Fibroblast of skin of right quadriceps (primary cell): Measurements from ENCODE around the gene IDH3A.
A peak's percentile ranks its signal among the peaks of the same experiment; 100 is the strongest.
"Not testable (repeated sequence)": the region's sequence is repeated elsewhere in the genome, so short reads cannot be mapped to it uniquely, and the experiment has no call there.

Source experiments
- DNase-seq: peaks from one replicate; pipeline ENCODE4 v3.0.0-alpha.2; 2013

Gene IDH3A

DNA sequence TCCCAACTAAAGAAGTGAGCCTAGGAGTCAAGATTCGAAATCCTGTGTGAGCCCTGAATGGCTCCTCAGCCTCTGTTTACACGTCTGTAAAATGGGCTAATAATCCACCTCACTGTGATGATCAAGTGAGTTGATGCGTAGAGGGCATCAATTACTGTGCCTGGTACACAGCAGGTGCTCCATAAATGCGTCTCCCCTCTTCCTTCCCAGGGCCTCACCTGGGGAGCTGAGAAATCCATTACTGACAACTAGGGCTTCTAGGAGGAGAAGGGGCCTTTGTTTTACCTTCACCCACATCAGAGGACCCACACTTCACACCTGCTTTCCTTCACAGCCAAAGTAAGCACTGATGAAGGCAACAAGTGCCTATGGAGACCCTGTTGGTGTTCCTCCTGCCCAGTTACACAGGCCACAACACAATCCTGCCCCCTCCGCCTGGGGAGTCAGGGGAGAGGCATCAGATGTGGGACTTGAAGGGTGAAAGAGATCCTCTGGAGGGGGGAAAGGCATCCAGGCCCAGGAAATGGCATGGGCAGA, 19.3 kb upstream of the IDH3A start:
- no peak for DNase-seq

DNA sequence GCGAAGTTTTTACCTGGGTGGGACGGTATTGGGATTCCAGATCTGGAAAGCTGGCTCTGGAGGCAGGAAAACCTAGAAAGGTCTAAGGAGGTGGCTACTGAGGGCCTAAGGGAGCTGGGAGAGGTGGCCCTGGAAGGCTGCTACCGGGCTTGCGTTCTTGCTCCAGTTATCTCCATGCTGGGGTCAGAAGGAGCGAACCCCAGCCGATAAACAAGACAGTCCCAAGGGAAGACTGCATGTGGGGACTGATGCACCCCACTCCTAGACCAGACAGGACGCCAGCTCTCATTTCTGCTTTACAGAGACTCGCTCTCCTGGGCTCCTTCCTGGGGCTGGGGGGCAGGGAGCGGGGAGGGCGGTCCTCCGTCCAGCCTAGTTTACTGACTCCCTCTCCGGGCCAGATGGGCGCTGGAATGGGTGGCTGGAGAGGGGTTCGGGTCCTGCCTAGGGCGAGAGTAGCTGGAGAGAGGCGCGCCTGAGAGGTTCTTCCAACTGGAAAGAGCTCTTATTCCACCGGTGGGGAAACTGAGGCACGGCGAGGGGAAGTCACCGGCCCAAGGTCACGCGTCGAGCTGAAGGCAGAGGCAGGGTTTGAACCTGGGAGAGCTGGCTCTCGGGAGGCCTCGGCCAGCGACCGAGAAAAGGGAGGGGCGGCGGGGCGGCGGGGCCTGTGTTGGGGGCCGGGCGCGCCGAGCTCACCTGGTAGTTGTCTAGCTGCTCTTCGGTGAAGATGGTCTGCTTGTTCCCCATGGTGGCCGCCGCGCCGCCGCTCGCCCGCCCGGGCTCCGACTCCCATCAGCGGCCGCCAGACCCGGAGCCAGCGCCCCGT, 18.5 kb upstream of the IDH3A start:
- DNase-seq: no peak

DNA sequence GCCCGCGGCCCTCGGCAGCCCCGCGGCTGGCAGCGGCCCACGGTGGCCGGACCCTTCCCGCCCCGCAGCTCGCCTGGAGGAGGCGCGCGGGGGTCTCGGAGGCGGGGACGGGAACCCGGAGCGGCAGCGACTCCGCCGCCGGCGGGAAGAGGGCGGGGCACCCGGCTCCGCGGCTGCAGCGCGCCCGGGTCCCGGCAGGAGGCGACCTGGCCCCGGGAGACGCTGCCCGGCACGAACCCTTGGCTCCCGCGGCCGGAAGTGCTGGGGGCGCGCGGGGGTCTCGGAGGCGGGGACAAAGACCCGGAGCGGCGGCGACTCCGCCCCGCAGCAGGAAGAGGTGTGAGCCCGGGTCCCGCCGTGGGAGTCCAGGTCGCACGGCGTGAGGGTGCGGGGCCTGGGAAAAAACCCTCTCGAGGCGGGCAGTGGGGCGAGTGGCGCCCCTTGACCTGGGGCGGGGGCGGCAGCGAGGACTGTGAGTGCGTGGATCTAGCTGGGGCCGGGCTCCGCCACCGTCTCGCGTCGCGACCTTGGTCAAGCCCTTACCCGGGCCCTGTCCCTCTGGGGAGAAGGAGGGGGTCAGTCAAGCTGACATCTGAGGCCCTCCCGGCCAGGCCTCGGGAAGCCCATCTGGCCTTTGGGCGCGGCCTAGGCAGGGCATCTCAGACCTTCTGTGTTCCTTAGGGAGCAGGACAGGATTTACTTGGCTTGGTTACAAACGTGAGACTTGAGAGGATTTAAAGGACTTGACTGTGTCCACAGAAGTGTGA, 17.7 kb upstream of the IDH3A start, which contains the start of gene CIB2:
TSS of gene CIB2 (minus strand) at position 151 of the 767 bp plus-strand sequence. CDS start 230 bp downstream, outside the sequence.
- peak; percentile 69 for DNase-seq

DNA sequence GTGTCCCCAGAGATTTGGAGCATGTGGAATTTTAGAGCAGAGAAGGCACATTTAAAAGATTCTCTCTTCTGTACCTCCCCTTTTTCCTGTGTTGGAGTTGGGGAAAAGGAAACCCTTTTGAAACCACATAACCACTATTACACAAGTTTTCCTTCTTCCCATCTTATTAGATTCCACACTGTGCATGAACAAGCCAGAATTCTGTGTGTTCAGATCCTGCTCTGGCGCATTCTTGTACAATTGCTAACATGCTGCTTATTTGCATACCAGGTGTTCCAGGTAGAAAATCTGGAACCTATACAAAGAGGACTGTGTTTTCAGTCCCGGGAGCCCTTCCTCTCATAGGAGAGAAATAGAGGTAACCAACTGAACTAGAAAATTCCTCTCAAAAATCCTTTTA, 15.4 kb upstream of the IDH3A start:
- no peak for DNase-seq

DNA sequence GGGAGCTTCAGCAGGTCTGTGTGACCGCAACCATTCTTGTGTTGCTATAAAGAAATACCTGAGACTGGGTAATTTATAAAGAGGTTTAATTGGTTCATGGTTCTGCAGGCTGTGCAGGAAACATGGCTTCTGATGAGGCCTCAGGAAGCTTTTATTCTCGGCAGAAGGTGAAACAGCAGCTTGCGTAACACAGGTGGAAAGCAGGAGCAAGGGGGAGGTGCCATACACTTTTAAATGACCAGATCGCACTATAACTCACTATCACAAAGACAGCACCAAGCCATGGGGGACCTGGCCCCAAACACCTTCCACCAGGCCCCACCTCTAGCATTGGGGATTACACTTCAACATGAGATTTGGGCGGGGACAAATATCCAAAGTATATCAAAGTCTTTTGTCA, 9.6 kb upstream of the IDH3A start:
- no peak for DNase-seq

DNA sequence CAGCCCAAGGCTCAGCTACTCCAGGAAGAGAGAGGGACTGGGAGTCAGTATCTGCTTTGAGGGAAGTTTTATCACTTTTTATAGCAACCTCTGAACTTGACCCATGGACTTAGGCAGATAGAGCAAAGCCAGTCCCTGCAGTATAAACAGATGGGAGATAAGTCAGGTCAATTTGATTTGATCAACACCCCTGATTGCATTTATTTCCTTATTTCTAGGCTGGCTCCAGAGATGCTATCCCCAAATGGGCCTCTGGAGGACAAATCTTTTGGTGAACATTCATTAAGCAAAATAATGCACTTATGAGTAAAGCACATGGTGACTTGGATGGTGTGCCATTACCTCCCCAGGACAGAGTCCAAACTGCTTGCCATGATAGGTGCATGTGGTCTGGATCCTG, 8.9 kb upstream of the IDH3A start:
- no peak for DNase-seq

DNA sequence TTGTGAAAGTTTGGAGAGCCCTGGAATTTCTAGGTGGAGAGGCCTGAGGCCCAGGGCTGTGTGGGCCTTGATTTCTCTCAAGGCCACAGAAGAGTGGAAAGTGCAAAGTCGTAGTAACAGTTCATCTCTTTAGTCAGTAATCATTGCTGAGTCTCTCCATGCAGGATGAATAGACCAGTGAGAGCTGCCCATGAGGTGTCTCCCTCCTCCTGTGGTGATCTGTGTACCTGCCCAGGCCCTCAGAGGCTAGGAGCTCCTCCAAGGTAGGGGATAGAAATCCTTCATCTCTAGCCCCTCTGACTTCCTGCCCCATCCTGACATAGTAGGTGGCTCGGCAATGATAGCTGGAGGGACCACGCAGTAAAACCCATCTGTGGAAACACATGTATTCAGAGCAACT, 6.8 kb upstream of the IDH3A start:
- DNase-seq: no peak

DNA sequence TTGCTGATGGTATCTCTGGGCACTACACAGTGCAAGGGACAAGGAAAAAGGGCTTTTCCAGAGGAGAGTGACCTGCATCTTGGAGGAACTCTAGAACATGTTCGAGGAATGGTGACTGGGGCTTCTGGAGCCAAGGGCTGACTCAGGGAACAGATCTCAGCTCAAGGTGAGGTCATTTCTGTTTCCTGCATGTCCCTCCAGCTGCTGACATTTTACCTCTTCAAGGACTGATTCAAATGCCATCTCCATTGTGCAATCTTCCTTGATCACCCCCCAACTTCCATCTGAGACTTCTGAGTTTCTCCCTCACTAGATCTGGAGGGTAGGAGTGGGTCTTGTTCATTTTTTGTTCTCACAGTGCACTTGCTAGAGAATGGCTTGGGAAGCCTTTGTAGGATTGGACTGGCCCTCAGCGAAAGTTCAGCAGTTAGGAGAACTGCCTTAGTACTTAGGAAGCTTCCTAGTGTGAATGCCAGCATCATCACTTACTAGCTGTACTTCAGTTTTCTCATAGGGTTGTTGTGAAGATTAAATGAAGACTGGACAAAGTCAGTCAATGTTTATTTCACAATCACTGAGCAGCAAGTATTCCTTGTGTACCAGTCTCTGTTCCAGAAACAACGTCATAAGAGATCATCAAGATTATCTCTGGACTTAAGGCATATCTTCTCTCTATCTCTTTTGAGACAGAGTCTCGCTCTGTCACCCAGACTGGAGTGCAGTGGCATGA, 2.6 kb upstream of the IDH3A start:
- DNase-seq: no peak

DNA sequence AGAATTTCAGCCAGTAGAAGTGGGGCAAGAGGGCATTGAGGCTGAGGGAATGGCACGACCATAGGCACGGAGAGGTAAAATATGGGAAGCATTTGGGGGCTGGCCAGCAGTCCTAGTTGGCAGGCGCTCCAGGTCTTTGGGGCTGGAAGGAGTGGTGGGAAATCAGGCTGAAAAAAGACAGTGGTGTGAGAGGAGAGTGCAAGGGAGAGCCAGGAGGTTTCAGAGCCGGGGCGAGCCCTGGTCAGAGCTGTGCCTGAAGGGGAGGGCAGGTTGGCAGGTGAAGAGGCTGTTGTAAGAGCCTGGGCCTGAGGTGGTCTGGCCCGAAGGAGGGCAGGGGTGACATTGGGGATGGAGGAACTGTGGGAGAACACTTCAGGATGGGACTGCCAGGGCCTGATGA, 1.6 kb upstream of the IDH3A start:
- no peak for DNase-seq

DNA sequence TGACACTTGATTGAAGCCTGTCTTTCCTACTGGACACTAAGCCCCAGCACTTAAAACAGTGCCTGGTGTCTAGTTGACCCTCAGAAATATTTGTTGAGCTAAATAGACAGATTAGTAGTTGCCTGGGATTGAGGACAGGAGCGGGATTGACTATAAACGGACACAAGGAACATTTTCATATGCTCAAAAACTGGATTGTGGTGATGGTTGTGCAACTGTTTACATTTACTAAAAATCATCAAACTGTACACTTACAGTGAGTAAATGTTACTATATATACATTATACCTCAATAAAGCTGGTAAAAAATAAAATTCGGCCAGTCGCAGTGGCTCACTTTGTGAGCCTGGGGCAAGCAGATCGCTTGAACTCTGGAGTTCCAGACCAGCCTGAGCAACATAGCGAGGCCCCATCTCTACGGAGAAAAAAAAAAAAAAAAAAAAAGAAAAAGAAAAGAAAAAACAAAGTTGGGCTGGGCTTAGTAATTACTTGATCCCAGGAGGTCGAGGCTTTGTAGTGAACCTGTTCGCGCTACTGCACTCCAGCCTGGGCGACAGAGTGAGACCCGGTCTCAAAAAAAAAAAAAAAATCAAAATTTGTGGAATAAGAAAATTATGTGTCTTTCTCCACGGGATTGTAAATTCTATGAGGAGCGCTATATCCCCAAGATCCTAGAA, 632 bp upstream of the IDH3A start:
- DNase-seq: no peak

DNA sequence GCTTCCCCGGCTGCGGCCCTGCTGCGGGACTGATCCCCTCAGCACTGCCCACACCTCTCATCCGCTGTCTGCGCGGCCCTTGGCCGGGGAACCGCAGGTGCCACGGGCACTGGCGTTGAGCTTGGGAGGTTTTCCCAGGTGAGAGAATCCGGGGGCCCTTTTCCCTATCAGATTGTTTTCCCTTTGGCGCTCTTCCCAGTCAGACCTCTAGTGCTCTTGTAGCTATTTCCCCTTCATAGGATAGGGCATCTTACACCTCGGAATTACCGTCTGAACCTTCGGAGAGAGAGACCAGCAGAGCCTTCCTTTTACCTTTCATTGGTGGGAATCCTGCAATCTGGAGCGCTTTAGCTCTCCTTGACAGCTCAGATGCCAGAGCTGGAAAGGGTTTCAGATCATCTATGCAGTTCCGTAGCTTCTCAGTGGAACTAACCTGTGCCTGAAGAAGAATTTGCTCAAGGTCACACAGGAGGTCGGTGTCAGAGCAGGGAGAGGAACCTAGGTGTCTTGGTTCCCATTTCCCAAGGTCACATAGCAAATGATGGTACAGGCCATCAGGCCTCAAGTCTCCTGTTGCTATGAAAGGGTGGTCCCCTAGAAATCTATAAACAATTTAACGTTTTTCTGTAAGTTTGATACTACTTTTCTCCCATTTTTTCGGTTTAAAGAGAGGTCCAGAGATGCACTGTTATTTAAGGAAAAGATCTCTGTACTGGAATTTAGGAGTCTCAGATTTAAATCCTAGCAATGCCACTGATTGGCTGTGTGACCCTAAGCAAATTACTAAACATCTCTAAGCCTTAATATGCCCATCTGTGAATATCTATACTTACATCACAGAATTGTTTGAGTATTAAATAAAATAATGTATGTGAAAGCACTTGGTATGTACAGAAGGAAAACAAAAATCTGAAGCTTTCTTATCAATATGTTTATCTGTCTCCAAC, 916 bp downstream of the IDH3A start:
- DNase-seq: peak; percentile 18

DNA sequence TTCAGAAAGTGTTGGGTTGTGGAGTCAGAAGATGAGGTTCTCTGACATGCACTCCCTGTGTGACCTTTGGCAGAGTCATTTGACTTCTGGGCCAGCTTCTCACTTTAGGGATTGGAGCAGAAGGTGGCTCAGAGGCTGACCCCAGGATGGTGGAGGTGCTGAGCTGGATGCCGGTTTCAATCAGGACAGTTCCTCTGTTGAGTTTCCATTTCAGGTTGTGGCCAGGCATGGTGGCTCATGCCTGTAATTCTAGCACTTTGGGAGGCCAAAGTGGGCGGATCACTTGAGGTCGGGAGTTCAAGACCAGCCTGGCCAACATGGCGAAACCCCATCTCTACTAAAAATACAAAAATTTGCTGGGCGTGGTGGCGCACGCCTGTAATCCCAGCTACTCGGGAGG, 1.9 kb downstream of the IDH3A start:
- DNase-seq: not testable (repeated sequence)

DNA sequence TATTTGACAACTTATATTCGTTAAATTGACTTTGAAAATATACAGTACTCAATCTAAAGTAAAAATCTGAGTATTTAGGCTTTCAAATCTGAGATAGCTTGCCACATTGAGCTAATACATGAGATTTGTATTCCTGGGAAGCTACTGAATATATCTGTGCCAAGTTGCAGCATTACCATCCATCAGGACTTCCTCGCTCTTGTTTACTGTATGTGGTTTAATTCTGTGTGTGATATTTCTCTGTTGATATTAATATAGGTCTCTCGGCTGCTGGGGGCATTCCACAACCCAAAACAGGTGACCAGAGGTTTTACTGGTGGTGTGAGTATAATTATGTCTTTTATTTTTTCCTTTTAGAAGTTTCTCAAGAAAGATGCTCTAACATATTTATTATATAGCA, 5.8 kb downstream of the IDH3A start:
- no peak for DNase-seq

DNA sequence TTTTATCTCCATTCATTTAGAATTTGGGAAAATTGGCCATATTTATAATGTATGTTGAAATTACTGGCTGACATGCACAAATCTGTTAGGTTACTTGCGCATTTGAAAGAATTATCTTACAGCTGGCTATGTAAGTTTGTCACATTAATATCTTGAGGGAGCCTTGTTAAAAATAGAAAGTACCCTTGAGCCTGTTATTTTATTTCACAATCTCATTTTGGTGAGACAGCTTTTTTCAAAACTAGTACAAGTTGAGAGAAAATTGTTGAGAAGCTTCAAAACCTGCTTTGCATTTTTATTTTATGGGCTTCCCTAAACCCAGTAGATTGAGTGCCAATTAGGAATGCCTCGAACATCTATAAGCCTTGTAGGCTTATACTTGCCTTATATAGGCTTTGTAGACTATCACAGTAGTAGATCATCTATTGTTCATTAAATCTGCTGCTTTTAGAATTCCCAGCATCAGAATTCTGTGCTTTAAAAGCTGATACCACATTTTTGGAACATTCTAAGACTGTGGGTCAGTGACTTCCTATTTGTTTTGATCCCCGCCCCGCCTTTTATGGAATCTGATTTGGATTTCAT, 6.3 kb downstream of the IDH3A start:
- no peak for DNase-seq

DNA sequence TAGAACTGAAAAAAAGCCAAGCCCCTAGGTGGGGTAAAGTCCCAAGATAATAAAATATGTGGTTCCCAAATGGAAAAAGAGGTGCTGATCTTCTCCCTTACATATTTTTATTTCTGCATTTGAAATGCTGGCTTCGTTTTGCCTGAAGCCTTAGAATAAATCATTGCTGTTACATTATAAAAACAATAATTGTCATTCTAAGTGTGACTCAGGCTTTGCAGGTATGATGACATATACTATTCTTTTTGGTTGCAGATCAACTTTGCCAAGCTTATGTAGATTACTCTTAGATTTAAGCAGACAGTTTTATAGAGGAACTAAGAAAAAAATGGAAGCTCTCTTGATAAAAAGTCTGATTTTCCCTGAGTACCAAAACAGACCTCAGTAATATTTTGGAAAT, 7.5 kb downstream of the IDH3A start:
- DNase-seq: no peak

DNA sequence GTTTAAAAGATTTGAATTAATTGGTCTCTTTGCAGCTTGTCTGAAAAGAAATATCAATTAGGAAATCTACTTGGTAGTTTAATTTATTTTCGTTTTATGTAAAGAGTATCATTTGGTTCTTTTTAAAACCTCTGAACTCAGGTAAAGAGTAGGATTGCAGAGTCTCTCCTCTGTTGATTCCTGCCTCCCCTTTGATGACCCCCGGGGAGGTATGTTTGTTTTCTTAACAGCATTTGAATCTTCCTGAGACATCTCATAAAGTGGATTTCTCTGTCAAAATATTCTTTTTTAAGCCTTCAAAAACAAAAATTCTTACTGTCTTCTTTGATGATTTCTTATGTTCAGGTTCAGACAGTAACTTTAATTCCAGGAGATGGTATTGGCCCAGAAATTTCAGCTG, 8.0 kb downstream of the IDH3A start:
- no peak for DNase-seq

DNA sequence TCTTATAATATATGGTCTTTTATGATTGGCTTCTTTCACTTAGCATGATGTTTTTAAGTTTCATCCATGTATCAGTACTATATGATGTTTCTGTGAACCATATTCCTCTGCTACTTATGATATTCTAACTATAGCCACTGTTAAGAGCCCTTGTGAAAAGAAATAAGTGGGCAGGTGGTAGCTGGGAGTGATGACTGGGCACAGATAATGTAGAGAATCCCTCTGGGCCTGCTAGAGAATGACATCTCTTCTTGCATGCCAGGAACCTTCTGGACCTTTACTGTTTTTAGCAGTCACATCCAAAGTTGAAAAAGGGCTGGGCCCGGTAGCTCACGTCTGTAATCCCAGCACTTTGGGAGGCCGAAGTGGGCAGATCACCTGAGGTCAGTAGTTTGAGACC, 10.2 kb downstream of the IDH3A start:
- no peak for DNase-seq

DNA sequence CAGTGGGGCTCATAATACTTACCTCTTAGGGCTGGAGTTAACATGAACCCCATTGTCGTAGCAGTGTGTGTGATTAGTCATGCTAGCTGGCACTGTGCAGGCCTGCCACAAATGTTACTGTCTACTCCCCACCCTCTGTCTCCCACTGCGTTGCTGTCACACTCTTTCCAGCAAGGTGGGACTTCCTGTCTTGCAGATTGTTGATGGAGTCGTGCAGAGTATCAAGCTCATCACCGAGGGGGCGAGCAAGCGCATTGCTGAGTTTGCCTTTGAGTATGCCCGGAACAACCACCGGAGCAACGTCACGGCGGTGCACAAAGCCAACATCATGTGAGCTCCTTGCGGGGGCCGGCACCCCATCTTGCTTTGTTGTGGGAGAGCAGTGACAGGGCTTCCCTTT, 12.9 kb downstream of the IDH3A start:
- DNase-seq: no peak

DNA sequence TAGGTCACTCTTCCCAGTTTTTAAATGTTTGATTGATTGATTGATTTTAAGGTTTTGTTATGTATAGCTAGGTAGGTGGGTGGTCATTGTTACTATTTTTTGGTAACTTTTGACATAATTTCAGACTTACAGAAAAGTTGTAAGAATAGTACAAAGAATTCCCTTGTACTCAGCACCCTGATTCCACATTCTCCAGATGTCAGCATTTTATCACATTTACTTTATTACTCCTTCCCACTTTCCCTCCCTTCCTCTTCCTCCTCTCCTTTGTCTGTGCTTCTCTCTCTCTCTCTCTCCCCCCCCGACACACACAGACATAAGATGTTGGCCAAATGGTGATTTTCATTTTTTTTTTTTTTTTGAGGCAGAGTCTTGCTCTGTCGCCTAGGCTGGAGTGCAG, 14.8 kb downstream of the IDH3A start:
- DNase-seq: no peak

DNA sequence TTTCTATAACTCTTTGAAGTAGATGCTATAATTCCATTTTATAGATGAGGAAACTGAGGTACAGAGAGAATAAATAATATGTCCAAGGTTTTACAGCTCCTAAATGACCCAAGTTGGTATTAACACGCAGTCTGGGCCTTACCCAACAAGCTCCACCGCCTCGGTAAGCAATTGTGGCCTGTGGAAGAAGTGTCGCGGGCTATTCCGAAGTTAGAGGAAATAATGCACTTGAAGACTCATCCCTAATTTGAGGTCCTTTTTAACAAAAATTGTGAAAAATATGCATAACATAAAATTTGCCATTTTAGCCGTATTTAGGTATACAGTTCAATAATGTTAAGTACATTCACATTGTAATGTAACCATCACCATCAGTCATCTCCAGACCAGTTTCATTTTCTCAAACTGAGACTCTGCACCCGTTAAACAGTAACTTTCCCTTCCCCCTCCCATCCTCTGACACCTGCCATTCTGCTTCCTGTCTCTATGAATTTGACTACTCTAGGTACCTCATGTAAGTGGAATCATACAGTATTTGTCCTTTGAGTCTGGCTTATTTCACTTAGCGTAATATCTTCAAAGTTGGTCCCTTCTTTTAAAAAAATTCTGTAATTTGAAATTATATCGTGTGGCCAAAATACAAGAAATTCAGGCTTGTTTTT, 18.2 kb downstream of the IDH3A start:
- DNase-seq: no peak

DNA sequence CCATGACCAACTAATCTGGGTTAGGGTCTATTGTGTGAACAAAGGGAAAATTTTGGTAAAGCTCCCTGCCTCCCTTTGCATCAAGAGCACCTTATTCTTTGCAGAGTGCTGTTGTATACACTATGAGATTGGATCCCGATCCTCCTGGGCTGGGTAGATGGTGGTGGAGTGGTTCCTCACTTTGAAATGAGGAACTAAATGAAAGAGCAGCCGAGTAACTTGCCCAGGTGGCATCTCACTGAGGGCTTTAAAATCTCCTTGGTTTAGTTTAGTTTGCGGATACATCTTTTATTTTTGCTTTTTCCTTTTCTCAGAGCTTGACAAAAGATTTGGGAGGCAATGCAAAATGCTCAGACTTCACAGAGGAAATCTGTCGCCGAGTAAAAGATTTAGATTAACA, 19.4 kb downstream of the IDH3A start:
- no peak for DNase-seq
